GM23338 (cell line): ENCODE measurements around the gene ATP6V0C. TPM values are rescaled to one million over a fixed set of nuclear protein-coding genes. Genes with fewer than 3 reads are reported as not detected.

Experiments
- ATAC-seq: fragments of 200-7000 bp; cut with Tn5 transposase; 3 replicates; pipeline ENCODE4 v1.9.1; 2020
- DNase-seq: peaks from one replicate; pipeline ENCODE4 v3.0.0-alpha.2; 2015; ENCODE audit warnings: low spot score
- H2AFZ ChIP-seq: fragments of 200-600 bp; sonication (generic); 2 replicates; pipeline ENCODE4 v1.8.0; 2016; ENCODE audit warnings: antibody characterized with exemption, mild to moderate bottlenecking, moderate library complexity
- H3F3A ChIP-seq: fragments of 200-600 bp; sonication (generic); replicated peaks from 2 replicates; pipeline ENCODE4 v1.8.0; 2017; ENCODE audit warnings: antibody characterized with exemption, mixed run types, low read depth
- H3K27ac ChIP-seq: fragments of 200-600 bp; sonication (generic); 2 replicates; pipeline ENCODE4 v1.6.1; 2016; ENCODE audit warnings: low read depth
- H3K27me3 ChIP-seq: fragments of 200-600 bp; sonication (generic); 2 replicates; pipeline ENCODE4 v1.8.0; 2016; ENCODE audit warnings: mild to moderate bottlenecking, mixed run types, moderate library complexity; ENCODE audit not compliant: insufficient read depth
- H3K36me3 ChIP-seq: fragments of 200-600 bp; sonication (generic); 2 replicates; pipeline ENCODE4 v1.8.0; 2016; ENCODE audit warnings: mild to moderate bottlenecking; ENCODE audit not compliant: insufficient read depth
- H3K4me1 ChIP-seq: fragments of 200-600 bp; sonication (generic); 2 replicates; pipeline ENCODE4 v1.8.0; 2016; ENCODE audit warnings: mild to moderate bottlenecking, moderate library complexity; ENCODE audit not compliant: insufficient read depth
- H3K4me2 ChIP-seq: fragments of 200-600 bp; sonication (generic); 2 replicates; pipeline ENCODE4 v1.7.1; 2017; ENCODE audit warnings: mixed run types
- H3K4me3 ChIP-seq: fragments of 200-600 bp; sonication (generic); 2 replicates; pipeline ENCODE4 v1.6.1; 2016; ENCODE audit warnings: mixed run types
- H3K79me2 ChIP-seq: fragments of 200-600 bp; sonication (generic); replicated peaks from 2 replicates; pipeline ENCODE4 v1.8.0; 2017; ENCODE audit warnings: mild to moderate bottlenecking; ENCODE audit not compliant: insufficient read depth
- H3K9me2 ChIP-seq: fragments of 200-600 bp; sonication (generic); 2 replicates; pipeline ENCODE4 v1.8.0; 2017; ENCODE audit not compliant: insufficient read depth
- H4K20me1 ChIP-seq: fragments of 200-600 bp; sonication (generic); replicated peaks from 2 replicates; pipeline ENCODE4 v1.8.0; 2017; ENCODE audit warnings: mild to moderate bottlenecking; ENCODE audit not compliant: insufficient read depth
- H3K27ac Mint-ChIP-seq: 2 replicates; pipeline ENCODE4 v1.8.0; 2020; ENCODE audit warnings: inconsistent platforms, mild to moderate bottlenecking, moderate library complexity, mixed read lengths
- H3K27me3 Mint-ChIP-seq: 3 replicates; pipeline ENCODE4 v1.8.0; 2022; ENCODE audit warnings: low read depth, mild to moderate bottlenecking, moderate library complexity, mixed read lengths, inconsistent platforms; ENCODE audit not compliant: insufficient read depth, poor library complexity
- H3K36me3 Mint-ChIP-seq: 3 replicates; pipeline ENCODE4 v1.8.0; 2021; ENCODE audit warnings: low read depth, mild to moderate bottlenecking, inconsistent platforms, moderate library complexity, mixed read lengths
- H3K4me1 Mint-ChIP-seq: 3 replicates; pipeline ENCODE4 v1.8.0; 2020; ENCODE audit warnings: mild to moderate bottlenecking, inconsistent platforms, mixed read lengths
- H3K4me3 Mint-ChIP-seq: 3 replicates; pipeline ENCODE4 v1.8.0; 2021; ENCODE audit warnings: moderate library complexity, mild to moderate bottlenecking, inconsistent platforms, mixed read lengths
- H3K9me3 Mint-ChIP-seq: 3 replicates; pipeline ENCODE4 v1.8.0; 2020; ENCODE audit warnings: moderate library complexity, mild to moderate bottlenecking, inconsistent platforms, mixed read lengths
- CREB1 ChIP-seq: fragments of 250-450 bp; sonication (Bioruptor Pico); IDR thresholded peaks from 2 replicates; pipeline ENCODE4 v1.5.0; 2020; ENCODE audit warnings: low read depth, mild to moderate bottlenecking, moderate library complexity
- EZH2 ChIP-seq: fragments of 200-600 bp; sonication (generic); IDR thresholded peaks from one replicate; pipeline ENCODE4 v1.8.0; 2017; ENCODE audit warnings: antibody characterized with exemption, mild to moderate bottlenecking, low read depth; ENCODE audit not compliant: unreplicated experiment
- EZH2phosphoT487 ChIP-seq: fragments of 200-600 bp; sonication (generic); IDR thresholded peaks from one replicate; pipeline ENCODE4 v1.8.1; 2018; ENCODE audit warnings: antibody characterized with exemption; ENCODE audit not compliant: unreplicated experiment
- JUNB ChIP-seq: IDR thresholded peaks from one replicate; pipeline ENCODE4 v1.6.1; 2016; ENCODE audit warnings: antibody characterized with exemption; ENCODE audit not compliant: unreplicated experiment
- NANOG ChIP-seq: IDR thresholded peaks from 2 replicates; pipeline ENCODE4 v1.6.1; 2016; ENCODE audit warnings: antibody characterized with exemption, borderline replicate concordance
- POLR2AphosphoS5 ChIP-seq: IDR thresholded peaks from 2 replicates; pipeline ENCODE4 v1.6.1; 2016; ENCODE audit warnings: antibody characterized with exemption, low read depth
- STAT1 ChIP-seq: IDR thresholded peaks from one replicate; pipeline ENCODE4 v1.6.1; 2016; ENCODE audit warnings: antibody characterized with exemption; ENCODE audit not compliant: unreplicated experiment
- ZNF114 ChIP-seq: fragments of 250-450 bp; sonication (Bioruptor Pico); IDR thresholded peaks from 2 replicates; pipeline ENCODE4 v1.5.0; 2020; ENCODE audit warnings: mild to moderate bottlenecking, moderate library complexity
- ZNF331 ChIP-seq: fragments of 250-450 bp; sonication (Bioruptor Pico); IDR thresholded peaks from 2 replicates; pipeline ENCODE4 v1.5.0; 2020; ENCODE audit warnings: low read depth, mild to moderate bottlenecking, moderate library complexity
- polyA plus RNA-seq: library from polyadenylated mRNA; unstranded; fragments of >200 nt; fragmentation: Nextera tagmentation; extraction: Ambion mirVana; gene quantifications from 2 replicates; pipeline ENCODE4 v1.2.1, GENCODE V29; 2016
- total RNA-seq: library from RNA; depleted of rRNA; stranded (reverse); fragments of >200 nt; shearing (Covaris generic); gene quantifications from 2 replicates; pipeline ENCODE4 v1.2.3, GENCODE V29; 2014
- TF ChIP-seq, protein P1 (sequence below): IDR thresholded peaks from one replicate; pipeline ENCODE4 v1.6.1; 2018; ENCODE audit warnings: antibody characterized with exemption; ENCODE audit not compliant: unreplicated experiment
- TF ChIP-seq, protein P2 (sequence below): fragments of 250-450 bp; sonication (Bioruptor Pico); IDR thresholded peaks from 2 replicates; pipeline ENCODE4 v1.5.0; 2020; ENCODE audit warnings: mild to moderate bottlenecking, moderate library complexity
- TF ChIP-seq, protein P3 (sequence below), 2 experiments: fragments of 200-600 bp in 1 of 2; sonication (generic) in 1 of 2; conservative IDR thresholded peaks; 2 replicates each; pipeline versions ENCODE4 v1.5.1 to v1.6.1; 2016 to 2017; ENCODE audit warnings: antibody characterized with exemption in 2 of 2, low read depth in 2 of 2, mild to moderate bottlenecking in 2 of 2, moderate library complexity in 1 of 2
- TF ChIP-seq, protein P4 (sequence below): IDR thresholded peaks from 2 replicates; pipeline ENCODE4 v1.6.1; 2016; ENCODE audit warnings: antibody characterized with exemption

ATP6V0C gene
- total and polyA plus RNA-seq, 2 experiments from 2014 or later: 98.2 to 162 TPM

DNA sequence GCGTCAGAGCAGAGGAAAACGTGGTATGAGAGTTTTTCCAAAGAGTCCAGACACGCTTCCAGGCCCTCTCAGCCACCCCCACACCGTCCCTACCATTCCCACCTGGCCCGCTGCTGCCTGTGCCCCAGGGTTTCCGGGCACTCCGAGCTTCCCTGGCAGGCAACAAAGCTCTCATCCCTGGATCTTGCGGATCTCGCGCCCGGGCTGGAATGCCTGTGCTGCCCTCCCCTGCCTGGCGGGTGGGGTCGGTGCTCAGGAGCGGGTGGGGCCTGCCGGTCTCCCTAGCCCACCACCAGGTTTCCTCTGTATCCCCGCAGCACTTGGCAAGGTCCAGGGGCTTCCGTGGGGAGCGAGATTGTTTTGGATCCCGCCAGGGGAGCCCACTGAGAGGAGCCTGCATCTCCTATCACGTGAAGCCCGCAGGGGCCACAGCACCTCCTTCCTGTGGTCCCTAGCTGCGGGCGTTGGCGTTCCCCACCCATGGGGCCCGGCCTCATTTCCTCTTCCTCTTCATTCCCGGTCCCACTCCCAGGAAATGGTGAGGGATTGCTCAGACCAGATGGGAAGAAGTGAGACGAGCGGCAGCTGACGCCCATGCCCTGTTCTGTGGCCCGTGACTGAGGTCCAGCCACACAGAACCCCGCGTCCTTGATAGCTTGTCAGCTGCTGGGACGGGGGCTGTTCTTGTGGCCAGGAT lies 27.8 kb upstream of the ATP6V0C start:
- H3K36me3 Mint-ChIP-seq: no peaks in the 10 kb centered on the region; the same call in 1 of the 3 replicates
- Histone ChIP-seq H2AFZ (no peak overlapping the region), H3K9me2 (no peaks in the 10 kb centered on the region), H3K27ac (no peak overlapping the region), H3K4me1 (no peaks in the 10 kb centered on the region), H3K4me3 (no peak overlapping the region), H3K79me2 (0 out of 2 replicates have a peak, but pooled peaks cover 6% of the 10 kb centered on the region), H3K27me3 (no peaks in the 10 kb centered on the region), H3F3A (no peaks in the 10 kb centered on the region), H3K36me3 (no peaks in the 10 kb centered on the region), H3K4me2 (no peak overlapping the region), H4K20me1 (no peaks in the 10 kb centered on the region; the same call in 1 of the 2 replicates)
- no peak overlapping the region for H3K4me3 Mint-ChIP-seq
- no peak overlapping the region for H3K27ac Mint-ChIP-seq
- DNase-seq (no peak), ATAC-seq (no peak)
- no peaks in the 10 kb centered on the region for H3K9me3 Mint-ChIP-seq
- no peak for TF ChIP-seq EZH2
- TF ChIP-seq ZNF331 (CRISPR knock-in tag): no peak
- TF ChIP-seq, protein P1, sequence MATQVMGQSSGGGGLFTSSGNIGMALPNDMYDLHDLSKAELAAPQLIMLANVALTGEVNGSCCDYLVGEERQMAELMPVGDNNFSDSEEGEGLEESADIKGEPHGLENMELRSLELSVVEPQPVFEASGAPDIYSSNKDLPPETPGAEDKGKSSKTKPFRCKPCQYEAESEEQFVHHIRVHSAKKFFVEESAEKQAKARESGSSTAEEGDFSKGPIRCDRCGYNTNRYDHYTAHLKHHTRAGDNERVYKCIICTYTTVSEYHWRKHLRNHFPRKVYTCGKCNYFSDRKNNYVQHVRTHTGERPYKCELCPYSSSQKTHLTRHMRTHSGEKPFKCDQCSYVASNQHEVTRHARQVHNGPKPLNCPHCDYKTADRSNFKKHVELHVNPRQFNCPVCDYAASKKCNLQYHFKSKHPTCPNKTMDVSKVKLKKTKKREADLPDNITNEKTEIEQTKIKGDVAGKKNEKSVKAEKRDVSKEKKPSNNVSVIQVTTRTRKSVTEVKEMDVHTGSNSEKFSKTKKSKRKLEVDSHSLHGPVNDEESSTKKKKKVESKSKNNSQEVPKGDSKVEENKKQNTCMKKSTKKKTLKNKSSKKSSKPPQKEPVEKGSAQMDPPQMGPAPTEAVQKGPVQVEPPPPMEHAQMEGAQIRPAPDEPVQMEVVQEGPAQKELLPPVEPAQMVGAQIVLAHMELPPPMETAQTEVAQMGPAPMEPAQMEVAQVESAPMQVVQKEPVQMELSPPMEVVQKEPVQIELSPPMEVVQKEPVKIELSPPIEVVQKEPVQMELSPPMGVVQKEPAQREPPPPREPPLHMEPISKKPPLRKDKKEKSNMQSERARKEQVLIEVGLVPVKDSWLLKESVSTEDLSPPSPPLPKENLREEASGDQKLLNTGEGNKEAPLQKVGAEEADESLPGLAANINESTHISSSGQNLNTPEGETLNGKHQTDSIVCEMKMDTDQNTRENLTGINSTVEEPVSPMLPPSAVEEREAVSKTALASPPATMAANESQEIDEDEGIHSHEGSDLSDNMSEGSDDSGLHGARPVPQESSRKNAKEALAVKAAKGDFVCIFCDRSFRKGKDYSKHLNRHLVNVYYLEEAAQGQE: no peak
- TF ChIP-seq ZNF114: no peak
- TF ChIP-seq, protein P2, sequence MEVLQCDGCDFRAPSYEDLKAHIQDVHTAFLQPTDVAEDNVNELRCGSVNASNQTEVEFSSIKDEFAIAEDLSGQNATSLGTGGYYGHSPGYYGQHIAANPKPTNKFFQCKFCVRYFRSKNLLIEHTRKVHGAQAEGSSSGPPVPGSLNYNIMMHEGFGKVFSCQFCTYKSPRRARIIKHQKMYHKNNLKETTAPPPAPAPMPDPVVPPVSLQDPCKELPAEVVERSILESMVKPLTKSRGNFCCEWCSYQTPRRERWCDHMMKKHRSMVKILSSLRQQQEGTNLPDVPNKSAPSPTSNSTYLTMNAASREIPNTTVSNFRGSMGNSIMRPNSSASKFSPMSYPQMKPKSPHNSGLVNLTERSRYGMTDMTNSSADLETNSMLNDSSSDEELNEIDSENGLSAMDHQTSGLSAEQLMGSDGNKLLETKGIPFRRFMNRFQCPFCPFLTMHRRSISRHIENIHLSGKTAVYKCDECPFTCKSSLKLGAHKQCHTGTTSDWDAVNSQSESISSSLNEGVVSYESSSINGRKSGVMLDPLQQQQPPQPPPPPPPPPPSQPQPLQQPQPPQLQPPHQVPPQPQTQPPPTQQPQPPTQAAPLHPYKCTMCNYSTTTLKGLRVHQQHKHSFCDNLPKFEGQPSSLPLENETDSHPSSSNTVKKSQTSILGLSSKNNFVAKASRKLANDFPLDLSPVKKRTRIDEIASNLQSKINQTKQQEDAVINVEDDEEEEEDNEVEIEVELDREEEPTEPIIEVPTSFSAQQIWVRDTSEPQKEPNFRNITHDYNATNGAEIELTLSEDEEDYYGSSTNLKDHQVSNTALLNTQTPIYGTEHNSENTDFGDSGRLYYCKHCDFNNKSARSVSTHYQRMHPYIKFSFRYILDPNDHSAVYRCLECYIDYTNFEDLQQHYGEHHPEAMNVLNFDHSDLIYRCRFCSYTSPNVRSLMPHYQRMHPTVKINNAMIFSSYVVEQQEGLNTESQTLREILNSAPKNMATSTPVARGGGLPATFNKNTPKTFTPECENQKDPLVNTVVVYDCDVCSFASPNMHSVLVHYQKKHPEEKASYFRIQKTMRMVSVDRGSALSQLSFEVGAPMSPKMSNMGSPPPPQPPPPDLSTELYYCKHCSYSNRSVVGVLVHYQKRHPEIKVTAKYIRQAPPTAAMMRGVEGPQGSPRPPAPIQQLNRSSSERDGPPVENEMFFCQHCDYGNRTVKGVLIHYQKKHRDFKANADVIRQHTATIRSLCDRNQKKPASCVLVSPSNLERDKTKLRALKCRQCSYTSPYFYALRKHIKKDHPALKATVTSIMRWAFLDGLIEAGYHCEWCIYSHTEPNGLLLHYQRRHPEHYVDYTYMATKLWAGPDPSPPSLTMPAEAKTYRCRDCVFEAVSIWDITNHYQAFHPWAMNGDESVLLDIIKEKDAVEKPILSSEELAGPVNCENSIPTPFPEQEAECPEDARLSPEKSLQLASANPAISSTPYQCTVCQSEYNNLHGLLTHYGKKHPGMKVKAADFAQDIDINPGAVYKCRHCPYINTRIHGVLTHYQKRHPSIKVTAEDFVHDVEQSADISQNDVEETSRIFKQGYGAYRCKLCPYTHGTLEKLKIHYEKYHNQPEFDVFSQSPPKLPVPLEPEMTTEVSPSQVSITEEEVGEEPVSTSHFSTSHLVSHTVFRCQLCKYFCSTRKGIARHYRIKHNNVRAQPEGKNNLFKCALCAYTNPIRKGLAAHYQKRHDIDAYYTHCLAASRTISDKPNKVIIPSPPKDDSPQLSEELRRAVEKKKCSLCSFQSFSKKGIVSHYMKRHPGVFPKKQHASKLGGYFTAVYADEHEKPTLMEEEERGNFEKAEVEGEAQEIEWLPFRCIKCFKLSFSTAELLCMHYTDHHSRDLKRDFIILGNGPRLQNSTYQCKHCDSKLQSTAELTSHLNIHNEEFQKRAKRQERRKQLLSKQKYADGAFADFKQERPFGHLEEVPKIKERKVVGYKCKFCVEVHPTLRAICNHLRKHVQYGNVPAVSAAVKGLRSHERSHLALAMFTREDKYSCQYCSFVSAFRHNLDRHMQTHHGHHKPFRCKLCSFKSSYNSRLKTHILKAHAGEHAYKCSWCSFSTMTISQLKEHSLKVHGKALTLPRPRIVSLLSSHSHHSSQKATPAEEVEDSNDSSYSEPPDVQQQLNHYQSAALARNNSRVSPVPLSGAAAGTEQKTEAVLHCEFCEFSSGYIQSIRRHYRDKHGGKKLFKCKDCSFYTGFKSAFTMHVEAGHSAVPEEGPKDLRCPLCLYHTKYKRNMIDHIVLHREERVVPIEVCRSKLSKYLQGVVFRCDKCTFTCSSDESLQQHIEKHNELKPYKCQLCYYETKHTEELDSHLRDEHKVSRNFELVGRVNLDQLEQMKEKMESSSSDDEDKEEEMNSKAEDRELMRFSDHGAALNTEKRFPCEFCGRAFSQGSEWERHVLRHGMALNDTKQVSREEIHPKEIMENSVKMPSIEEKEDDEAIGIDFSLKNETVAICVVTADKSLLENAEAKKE (CRISPR knock-in tag): no peak
- TF ChIP-seq, protein P3, sequence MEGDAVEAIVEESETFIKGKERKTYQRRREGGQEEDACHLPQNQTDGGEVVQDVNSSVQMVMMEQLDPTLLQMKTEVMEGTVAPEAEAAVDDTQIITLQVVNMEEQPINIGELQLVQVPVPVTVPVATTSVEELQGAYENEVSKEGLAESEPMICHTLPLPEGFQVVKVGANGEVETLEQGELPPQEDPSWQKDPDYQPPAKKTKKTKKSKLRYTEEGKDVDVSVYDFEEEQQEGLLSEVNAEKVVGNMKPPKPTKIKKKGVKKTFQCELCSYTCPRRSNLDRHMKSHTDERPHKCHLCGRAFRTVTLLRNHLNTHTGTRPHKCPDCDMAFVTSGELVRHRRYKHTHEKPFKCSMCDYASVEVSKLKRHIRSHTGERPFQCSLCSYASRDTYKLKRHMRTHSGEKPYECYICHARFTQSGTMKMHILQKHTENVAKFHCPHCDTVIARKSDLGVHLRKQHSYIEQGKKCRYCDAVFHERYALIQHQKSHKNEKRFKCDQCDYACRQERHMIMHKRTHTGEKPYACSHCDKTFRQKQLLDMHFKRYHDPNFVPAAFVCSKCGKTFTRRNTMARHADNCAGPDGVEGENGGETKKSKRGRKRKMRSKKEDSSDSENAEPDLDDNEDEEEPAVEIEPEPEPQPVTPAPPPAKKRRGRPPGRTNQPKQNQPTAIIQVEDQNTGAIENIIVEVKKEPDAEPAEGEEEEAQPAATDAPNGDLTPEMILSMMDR (conservative IDR thresholded peaks at IDR 0.05; ENCODE audit: low read depth in 2 of 2): no peak
- no peak for TF ChIP-seq NANOG
- no peak for TF ChIP-seq JUNB
- TF ChIP-seq CREB1: no peak
- TF ChIP-seq POLR2AphosphoS5: no peak
- TF ChIP-seq STAT1: no peak
- TF ChIP-seq, protein P4, sequence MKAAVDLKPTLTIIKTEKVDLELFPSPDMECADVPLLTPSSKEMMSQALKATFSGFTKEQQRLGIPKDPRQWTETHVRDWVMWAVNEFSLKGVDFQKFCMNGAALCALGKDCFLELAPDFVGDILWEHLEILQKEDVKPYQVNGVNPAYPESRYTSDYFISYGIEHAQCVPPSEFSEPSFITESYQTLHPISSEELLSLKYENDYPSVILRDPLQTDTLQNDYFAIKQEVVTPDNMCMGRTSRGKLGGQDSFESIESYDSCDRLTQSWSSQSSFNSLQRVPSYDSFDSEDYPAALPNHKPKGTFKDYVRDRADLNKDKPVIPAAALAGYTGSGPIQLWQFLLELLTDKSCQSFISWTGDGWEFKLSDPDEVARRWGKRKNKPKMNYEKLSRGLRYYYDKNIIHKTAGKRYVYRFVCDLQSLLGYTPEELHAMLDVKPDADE: no peak
- no peak for TF ChIP-seq EZH2phosphoT487
- H3K4me1 Mint-ChIP-seq: peaks cover 20% of the 10 kb centered on the region
- H3K27me3 Mint-ChIP-seq: peaks cover 18% of the 10 kb centered on the region
